IPS-11a (cell line): ENCODE measurements around the gene BRPF3.
"Not testable (repeated sequence)": the region's sequence is repeated elsewhere in the genome, so short reads cannot be mapped to it uniquely, and the experiment has no call there.

Source experiments
- H3K4me3 ChIP-seq: one replicate; pipeline ENCODE4 v1.5.1; 2013; ENCODE audit warnings: low read depth, low read length, control low read depth

The BRPF3 gene

GRCh38 chr6:36200154-36200891 is 3.8 kb downstream of the BRPF3 start:
- H3K4me3 ChIP-seq: no peak overlapping the region

- no peak overlapping the region for H3K4me3 ChIP-seq
Observed at GRCh38 chr6:36200998-36201596, 4.6 kb downstream of the BRPF3 start.

- no peak overlapping the region for H3K4me3 ChIP-seq
Observed at GRCh38 chr6:36201612-36202011, 5.1 kb downstream of the BRPF3 start.

GRCh38 chr6:36202101-36202500 is 5.6 kb downstream of the BRPF3 start:
- H3K4me3 ChIP-seq: no peak overlapping the region

GRCh38 chr6:36204068-36204753 is 7.7 kb downstream of the BRPF3 start:
- no peak overlapping the region for H3K4me3 ChIP-seq

- no peak overlapping the region for H3K4me3 ChIP-seq
Observed at GRCh38 chr6:36207155-36207554, 10.6 kb downstream of the BRPF3 start.

- no peak overlapping the region for H3K4me3 ChIP-seq
Observed at GRCh38 chr6:36209606-36210005, 13.1 kb downstream of the BRPF3 start.

GRCh38 chr6:36210182-36210581 is 13.6 kb downstream of the BRPF3 start:
- H3K4me3 ChIP-seq: no peak overlapping the region

GRCh38 chr6:36210886-36211595 is 14.5 kb downstream of the BRPF3 start:
- H3K4me3 ChIP-seq: no peak overlapping the region

- no peak overlapping the region for H3K4me3 ChIP-seq
Observed at GRCh38 chr6:36216559-36216958, 20.0 kb downstream of the BRPF3 start.

- H3K4me3 ChIP-seq: no peak overlapping the region
Observed at GRCh38 chr6:36217188-36217587, 20.6 kb downstream of the BRPF3 start.

- H3K4me3 ChIP-seq: no peak overlapping the region
Observed at GRCh38 chr6:36217946-36218345, 21.4 kb downstream of the BRPF3 start.

GRCh38 chr6:36218516-36218915 is 22.0 kb downstream of the BRPF3 start:
- H3K4me3 ChIP-seq: not testable (repeated sequence)

GRCh38 chr6:36219081-36219480 is 22.5 kb downstream of the BRPF3 start:
- H3K4me3 ChIP-seq: no peak overlapping the region

GRCh38 chr6:36220226-36220625 is 23.7 kb downstream of the BRPF3 start:
- H3K4me3 ChIP-seq: no peak overlapping the region

GRCh38 chr6:36221674-36222073 is 25.1 kb downstream of the BRPF3 start:
- H3K4me3 ChIP-seq: no peak overlapping the region

GRCh38 chr6:36222924-36223323 is 26.4 kb downstream of the BRPF3 start:
- no peak overlapping the region for H3K4me3 ChIP-seq

- H3K4me3 ChIP-seq: no peak overlapping the region
Observed at GRCh38 chr6:36223706-36224105, 27.2 kb downstream of the BRPF3 start.

GRCh38 chr6:36224918-36225461 is 28.4 kb downstream of the BRPF3 start:
- H3K4me3 ChIP-seq: no peak overlapping the region

GRCh38 chr6:36226438-36227047 is 30.0 kb downstream of the BRPF3 start:
- H3K4me3 ChIP-seq: no peak overlapping the region
